ENCODE data around the gene GPR21.

GPR21 gene

GRCh38 chr9:123008909-123009308 is 24.6 kb upstream of the GPR21 start:
- Histone ChIP-seq H3K27ac (ENCODE audit: low read length) (no peak overlapping the region), H2AFZ (ENCODE audit: low read length) (no peak overlapping the region), H3K9me2 (replicated peaks; ENCODE audit: insufficient read depth, low read length) (no peaks in the 10 kb centered on the region), H3K36me3 (replicated peaks; ENCODE audit: insufficient read depth, low read length) (no peaks in the 10 kb centered on the region; the same call in 1 of the 2 replicates), H3K9ac (ENCODE audit: low read length) (no peak overlapping the region), H3F3A (ENCODE audit: insufficient read depth, low read length) (no peaks in the 10 kb centered on the region), H3K9me3 (replicated peaks; ENCODE audit: insufficient read depth, low read length) (no peaks in the 10 kb centered on the region), H3K79me2 (ENCODE audit: low read length) (no peaks in the 10 kb centered on the region), H3K4me1 (ENCODE audit: low read length) (no peaks in the 10 kb centered on the region), H3K4me3 (ENCODE audit: low read length) (no peak overlapping the region), H4K20me1 (ENCODE audit: insufficient read depth, low read length) (no peaks in the 10 kb centered on the region), H3K4me2 (ENCODE audit: low read depth, low read length) (no peak overlapping the region), H3K27me3 (replicated peaks; ENCODE audit: insufficient read depth, low read length) (no peaks in the 10 kb centered on the region)
- no peak for DNase-seq
- TF ChIP-seq, protein P1, sequence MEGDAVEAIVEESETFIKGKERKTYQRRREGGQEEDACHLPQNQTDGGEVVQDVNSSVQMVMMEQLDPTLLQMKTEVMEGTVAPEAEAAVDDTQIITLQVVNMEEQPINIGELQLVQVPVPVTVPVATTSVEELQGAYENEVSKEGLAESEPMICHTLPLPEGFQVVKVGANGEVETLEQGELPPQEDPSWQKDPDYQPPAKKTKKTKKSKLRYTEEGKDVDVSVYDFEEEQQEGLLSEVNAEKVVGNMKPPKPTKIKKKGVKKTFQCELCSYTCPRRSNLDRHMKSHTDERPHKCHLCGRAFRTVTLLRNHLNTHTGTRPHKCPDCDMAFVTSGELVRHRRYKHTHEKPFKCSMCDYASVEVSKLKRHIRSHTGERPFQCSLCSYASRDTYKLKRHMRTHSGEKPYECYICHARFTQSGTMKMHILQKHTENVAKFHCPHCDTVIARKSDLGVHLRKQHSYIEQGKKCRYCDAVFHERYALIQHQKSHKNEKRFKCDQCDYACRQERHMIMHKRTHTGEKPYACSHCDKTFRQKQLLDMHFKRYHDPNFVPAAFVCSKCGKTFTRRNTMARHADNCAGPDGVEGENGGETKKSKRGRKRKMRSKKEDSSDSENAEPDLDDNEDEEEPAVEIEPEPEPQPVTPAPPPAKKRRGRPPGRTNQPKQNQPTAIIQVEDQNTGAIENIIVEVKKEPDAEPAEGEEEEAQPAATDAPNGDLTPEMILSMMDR (IDR thresholded peaks at IDR 0.05; ENCODE audit: low read length): no peak
- no peak for TF ChIP-seq EZH2phosphoT487 (IDR thresholded peaks at IDR 0.05; ENCODE audit: low read length)
- TF ChIP-seq EZH2 (optimal IDR thresholded peaks at IDR 0.05; ENCODE audit: low read depth, low read length): no peak

GRCh38 chr9:123011380-123011779 is 22.1 kb upstream of the GPR21 start:
- no peaks in the 10 kb centered on the region for H4K20me1 ChIP-seq (ENCODE audit: insufficient read depth, low read length)
- no peak overlapping the region for H3K27ac ChIP-seq (ENCODE audit: low read length)
- H3K9ac ChIP-seq (ENCODE audit: low read length): no peak overlapping the region
- H3K36me3 ChIP-seq (replicated peaks; ENCODE audit: insufficient read depth, low read length): no peaks in the 10 kb centered on the region; the same call in 1 of the 2 replicates
- TF ChIP-seq EZH2 (optimal IDR thresholded peaks at IDR 0.05; ENCODE audit: low read depth, low read length) (no peak), EZH2phosphoT487 (IDR thresholded peaks at IDR 0.05; ENCODE audit: low read length) (no peak)
- TF ChIP-seq, protein P1 (IDR thresholded peaks at IDR 0.05; ENCODE audit: low read length): no peak
- no peaks in the 10 kb centered on the region for H3K79me2 ChIP-seq (ENCODE audit: low read length)
- DNase-seq: no peak
- no peaks in the 10 kb centered on the region for H3K4me1 ChIP-seq (ENCODE audit: low read length)
- H3K9me3 ChIP-seq (replicated peaks; ENCODE audit: insufficient read depth, low read length): no peaks in the 10 kb centered on the region
- H3F3A ChIP-seq (ENCODE audit: insufficient read depth, low read length): no peaks in the 10 kb centered on the region
- H3K27me3 ChIP-seq (replicated peaks; ENCODE audit: insufficient read depth, low read length): no peaks in the 10 kb centered on the region
- no peaks in the 10 kb centered on the region for H3K9me2 ChIP-seq (replicated peaks; ENCODE audit: insufficient read depth, low read length)
- H3K4me3 ChIP-seq (ENCODE audit: low read length): no peak overlapping the region
- H2AFZ ChIP-seq (ENCODE audit: low read length): no peak overlapping the region
- H3K4me2 ChIP-seq (ENCODE audit: low read depth, low read length): no peak overlapping the region

DNA sequence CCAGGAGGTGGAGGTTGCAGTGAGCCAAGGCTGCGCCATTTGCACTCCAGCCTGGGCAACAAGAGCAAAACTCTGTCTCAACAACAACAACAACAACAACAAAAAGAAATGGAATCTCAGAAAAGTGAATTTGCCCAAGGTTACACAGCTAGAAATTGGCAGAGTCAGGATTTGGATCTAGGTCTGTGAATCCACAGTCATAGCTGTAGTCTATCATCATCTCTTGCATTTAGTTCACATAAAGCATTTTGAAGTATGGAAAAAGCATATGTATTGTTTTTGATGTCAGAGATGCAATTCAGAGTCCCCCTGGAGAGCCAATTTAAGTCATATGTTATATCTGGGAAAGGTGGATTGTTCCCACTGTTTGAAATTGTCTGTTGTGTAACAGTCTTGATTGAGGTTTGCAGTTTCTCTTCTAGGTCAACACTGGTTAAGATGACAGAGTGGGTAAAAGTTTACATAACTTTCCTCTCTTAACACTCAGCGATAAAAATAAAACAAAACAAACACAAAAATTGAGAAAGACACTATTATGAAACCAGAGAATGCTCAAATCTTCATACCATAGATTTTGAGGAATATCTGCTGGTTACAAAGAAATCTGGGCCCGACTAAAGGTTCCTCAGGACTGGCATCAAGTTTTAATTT is 21.5 kb upstream of the GPR21 start:
- Histone ChIP-seq H3K4me2 (ENCODE audit: low read depth, low read length) (no peak overlapping the region), H3K27ac (ENCODE audit: low read length) (no peak overlapping the region)

More for the DNA sequence above, 21.5 kb upstream of the GPR21 start:
- no peaks in the 10 kb centered on the region for H3K9me2 ChIP-seq (replicated peaks; ENCODE audit: insufficient read depth, low read length)
- H3F3A ChIP-seq (ENCODE audit: insufficient read depth, low read length): no peaks in the 10 kb centered on the region
- TF ChIP-seq, protein P1 (IDR thresholded peaks at IDR 0.05; ENCODE audit: low read length): no peak
- TF ChIP-seq EZH2phosphoT487 (IDR thresholded peaks at IDR 0.05; ENCODE audit: low read length): no peak
- TF ChIP-seq EZH2 (optimal IDR thresholded peaks at IDR 0.05; ENCODE audit: low read depth, low read length): no peak
- no peaks in the 10 kb centered on the region for H4K20me1 ChIP-seq (ENCODE audit: insufficient read depth, low read length)
- DNase-seq: no peak
- no peaks in the 10 kb centered on the region for H3K9me3 ChIP-seq (replicated peaks; ENCODE audit: insufficient read depth, low read length)
- H2AFZ ChIP-seq (ENCODE audit: low read length): no peak overlapping the region
- H3K79me2 ChIP-seq (ENCODE audit: low read length): no peaks in the 10 kb centered on the region
- no peak overlapping the region for H3K4me3 ChIP-seq (ENCODE audit: low read length)
- H3K9ac ChIP-seq (ENCODE audit: low read length): no peak overlapping the region
- no peaks in the 10 kb centered on the region for H3K4me1 ChIP-seq (ENCODE audit: low read length)
- no peaks in the 10 kb centered on the region for H3K27me3 ChIP-seq (replicated peaks; ENCODE audit: insufficient read depth, low read length)
- no peaks in the 10 kb centered on the region; the same call in 1 of the 2 replicates for H3K36me3 ChIP-seq (replicated peaks; ENCODE audit: insufficient read depth, low read length)

All from MM.1S (cell line).